ENCODE measurements around the gene DMXL2.
"Not testable (repeated sequence)": the region's sequence is repeated elsewhere in the genome, so short reads cannot be mapped to it uniquely, and the experiment has no call there.

DMXL2 gene

GRCh38 chr15:51622604-51623370 is at the start of gene DMXL2:
TSS of gene DMXL2 (minus strand) at chr15:51622771. CDS start at chr15:51622545, 226 bp downstream.
- DNase-seq: peak; percentile 85

- no peak for DNase-seq
Measured at GRCh38 chr15:51672155-51672687, 49.6 kb upstream of the DMXL2 start.

GRCh38 chr15:51669381-51669780 is 46.8 kb upstream of the DMXL2 start:
- no peak for DNase-seq

- no peak for DNase-seq
Measured at GRCh38 chr15:51668446-51668845, 45.9 kb upstream of the DMXL2 start.

- DNase-seq: no peak
Measured at GRCh38 chr15:51667478-51667877, 44.9 kb upstream of the DMXL2 start.

GRCh38 chr15:51661072-51661471 is 38.5 kb upstream of the DMXL2 start:
- no peak for DNase-seq

GRCh38 chr15:51658664-51659063 is 36.1 kb upstream of the DMXL2 start:
- no peak for DNase-seq

GRCh38 chr15:51655401-51656057 is 33.0 kb upstream of the DMXL2 start:
- not testable (repeated sequence) for DNase-seq

- no peak for DNase-seq
Measured at GRCh38 chr15:51652084-51652668, 29.6 kb upstream of the DMXL2 start.

GRCh38 chr15:51649659-51650521 is 27.3 kb upstream of the DMXL2 start:
- no peak for DNase-seq

- DNase-seq: not testable (repeated sequence)
Measured at GRCh38 chr15:51648643-51649042, 26.1 kb upstream of the DMXL2 start.

GRCh38 chr15:51648101-51648500 is 25.5 kb upstream of the DMXL2 start:
- DNase-seq: not testable (repeated sequence)

- DNase-seq: no peak
Measured at GRCh38 chr15:51647128-51647562, 24.6 kb upstream of the DMXL2 start.

GRCh38 chr15:51642696-51643095 is 20.1 kb upstream of the DMXL2 start:
- DNase-seq: no peak

- DNase-seq: no peak
Measured at GRCh38 chr15:51641490-51642130, 19.0 kb upstream of the DMXL2 start.

GRCh38 chr15:51634591-51635198 is 12.1 kb upstream of the DMXL2 start:
- DNase-seq: no peak

- DNase-seq: no peak
Measured at GRCh38 chr15:51629612-51630011, 7.0 kb upstream of the DMXL2 start.

GRCh38 chr15:51625236-51625635 is 2.7 kb upstream of the DMXL2 start:
- no peak for DNase-seq

- DNase-seq: no peak
Measured at GRCh38 chr15:51624022-51624421, 1.5 kb upstream of the DMXL2 start.

- no peak for DNase-seq
Measured at GRCh38 chr15:51623386-51623938, 891 bp upstream of the DMXL2 start.

GRCh38 chr15:51621936-51622603 is 501 bp downstream of the DMXL2 start:
- DNase-seq: peak; percentile 65
